ENCODE data around the gene ANKRD11.

Gene ANKRD11

GRCh38 chr16:89312598-89313299 lies 177.6 kb downstream of the ANKRD11 start:
- H3K79me2 ChIP-seq = peaks cover 74% of the 10 kb centered on the region
- H3K4me1 ChIP-seq = peaks cover 11% of the 10 kb centered on the region
- H3K9me3 ChIP-seq (ENCODE audit: control insufficient read depth, low read length) = no peaks in the 10 kb centered on the region

GRCh38 chr16:89312194-89312593 lies 178.2 kb downstream of the ANKRD11 start:
- peaks cover 11% of the 10 kb centered on the region for H3K4me1 ChIP-seq
- H3K36me3 ChIP-seq (ENCODE audit: control insufficient read depth, insufficient read depth, low read length) = no peaks in the 10 kb centered on the region
- H3K79me2 ChIP-seq = peaks cover 75% of the 10 kb centered on the region

More at GRCh38 chr16:89312598-89313299, 177.6 kb downstream of the ANKRD11 start:
- no peak overlapping the region for H3K27ac ChIP-seq
- no peaks in the 10 kb centered on the region for H3K27me3 ChIP-seq (ENCODE audit: control insufficient read depth, insufficient read depth, low read length)
- H3K36me3 ChIP-seq (ENCODE audit: control insufficient read depth, insufficient read depth, low read length) = no peaks in the 10 kb centered on the region
- H2AFZ ChIP-seq = no peak overlapping the region
- no peak overlapping the region for H3K4me2 ChIP-seq (ENCODE audit: low read length)
- H3K9ac ChIP-seq = no peak overlapping the region
- no peak for TF ChIP-seq CTCF (IDR thresholded peaks at IDR 0.05)
- H3K4me3 ChIP-seq (ENCODE audit: low read depth, low read length) = no peak overlapping the region

GRCh38 chr16:89311636-89312035 lies 178.7 kb downstream of the ANKRD11 start:
- Histone ChIP-seq H3K4me1 (peaks cover 11% of the 10 kb centered on the region), H3K36me3 (ENCODE audit: control insufficient read depth, insufficient read depth, low read length) (no peaks in the 10 kb centered on the region), H3K9ac (no peak overlapping the region), H3K4me2 (ENCODE audit: low read length) (no peak overlapping the region), H3K27me3 (ENCODE audit: control insufficient read depth, insufficient read depth, low read length) (no peaks in the 10 kb centered on the region), H3K4me3 (ENCODE audit: low read depth, low read length) (no peak overlapping the region), H3K9me3 (ENCODE audit: control insufficient read depth, low read length) (no peaks in the 10 kb centered on the region), H2AFZ (no peak overlapping the region), H3K79me2 (peaks cover 75% of the 10 kb centered on the region), H3K27ac (no peak overlapping the region)
- no peak for TF ChIP-seq CTCF (IDR thresholded peaks at IDR 0.05)

More at GRCh38 chr16:89312194-89312593, 178.2 kb downstream of the ANKRD11 start:
- Histone ChIP-seq H2AFZ (no peak overlapping the region), H3K4me2 (ENCODE audit: low read length) (no peak overlapping the region), H3K27me3 (ENCODE audit: control insufficient read depth, insufficient read depth, low read length) (no peaks in the 10 kb centered on the region), H3K4me3 (ENCODE audit: low read depth, low read length) (no peak overlapping the region), H3K9ac (no peak overlapping the region), H3K27ac (no peak overlapping the region), H3K9me3 (ENCODE audit: control insufficient read depth, low read length) (no peaks in the 10 kb centered on the region)
- TF ChIP-seq CTCF (IDR thresholded peaks at IDR 0.05) = no peak

GRCh38 chr16:89309438-89310122 lies 180.8 kb downstream of the ANKRD11 start:
- Histone ChIP-seq H3K27ac (no peak overlapping the region), H3K4me1 (peaks cover 6% of the 10 kb centered on the region), H3K27me3 (ENCODE audit: control insufficient read depth, insufficient read depth, low read length) (no peaks in the 10 kb centered on the region), H2AFZ (no peak overlapping the region), H3K79me2 (peaks cover 64% of the 10 kb centered on the region), H3K4me3 (ENCODE audit: low read depth, low read length) (no peak overlapping the region), H3K9ac (no peak overlapping the region), H3K9me3 (ENCODE audit: control insufficient read depth, low read length) (no peaks in the 10 kb centered on the region), H3K36me3 (ENCODE audit: control insufficient read depth, insufficient read depth, low read length) (no peaks in the 10 kb centered on the region), H3K4me2 (ENCODE audit: low read length) (no peak overlapping the region)
- TF ChIP-seq CTCF (IDR thresholded peaks at IDR 0.05) = no peak

All from parathyroid adenoma (tissue), 2 donors.